GM21381 (cell line): Measurements from ENCODE around the gene ELAVL1.

Source experiments
- ATAC-seq: cut with Tn5 transposase; IDR thresholded peaks from one replicate; pipeline ENCODE4 v1.9.1; 2021; ENCODE audit warnings: mild to moderate bottlenecking, moderate library complexity; ENCODE audit not compliant: unreplicated experiment

ELAVL1 gene

GRCh38 chr19:7915250-7916102 is 90.0 kb downstream of the ELAVL1 start:
- ATAC-seq, result no peak

- no peak for ATAC-seq
Measured at GRCh38 chr19:7914598-7915045, 90.8 kb downstream of the ELAVL1 start, which contains the start of gene TGFBR3L. Gene TGFBR3L (plus strand): TSS chr19:7914830.

- ATAC-seq, result no peak
Measured at GRCh38 chr19:7914099-7914498, 91.3 kb downstream of the ELAVL1 start.

GRCh38 chr19:7913652-7914051 is 91.8 kb downstream of the ELAVL1 start:
- no peak for ATAC-seq

- no peak for ATAC-seq
Measured at GRCh38 chr19:7912697-7913564, 92.5 kb downstream of the ELAVL1 start.

GRCh38 chr19:7912144-7912696 is 93.2 kb downstream of the ELAVL1 start:
- ATAC-seq, result no peak

- ATAC-seq, result no peak
Measured at GRCh38 chr19:7911508-7912143, 93.8 kb downstream of the ELAVL1 start.

- ATAC-seq, result no peak
Measured at GRCh38 chr19:7910321-7911161, 94.9 kb downstream of the ELAVL1 start.

- ATAC-seq, result no peak
Measured at GRCh38 chr19:7909471-7910067, 95.9 kb downstream of the ELAVL1 start.

- no peak for ATAC-seq
Measured at GRCh38 chr19:7908742-7909461, 96.5 kb downstream of the ELAVL1 start.
